OCI-LY3 (cell line): ENCODE data around the gene MTHFD2.

Experiments
- H2AFZ ChIP-seq: fragments of 200-600, 300-600 bp; shearing (Covaris generic); 2 replicates; pipeline ENCODE4 v1.6.0; 2014; ENCODE audit warnings: antibody characterized with exemption, low read depth, low read length
- H3K27ac ChIP-seq: fragments of 200-600, 300-600 bp; sonication (generic); 2 replicates; pipeline ENCODE4 v1.5.1; 2014; ENCODE audit warnings: mild to moderate bottlenecking, low read length, moderate library complexity, mixed read lengths
- H3K27me3 ChIP-seq: fragments of 200-600, 300-600 bp; sonication (generic); 2 replicates; pipeline ENCODE4 v1.6.1; 2014; ENCODE audit warnings: low read depth, low read length, mixed read lengths
- H3K36me3 ChIP-seq: fragments of 200-600, 300-600 bp; sonication (generic); replicated peaks from 2 replicates; pipeline ENCODE3; 2014; ENCODE audit warnings: low read depth, low read length, mixed read lengths
- H3K4me1 ChIP-seq: fragments of 300-600, 200-600 bp; sonication (generic); 2 replicates; pipeline ENCODE4 v1.6.1; 2014; ENCODE audit warnings: low read length, mixed read lengths
- H3K4me2 ChIP-seq: fragments of 200-600, 300-600 bp; sonication (generic); 2 replicates; pipeline ENCODE4 v1.6.1; 2014; ENCODE audit warnings: low read length, mixed read lengths
- H3K4me3 ChIP-seq: fragments of 300-600, 200-600 bp; sonication (generic); 2 replicates; pipeline ENCODE4 v1.5.1; 2014; ENCODE audit warnings: antibody characterized with exemption, mild to moderate bottlenecking, low read length, moderate library complexity
- H3K79me2 ChIP-seq: fragments of 300-600, 200-600 bp; shearing (Covaris generic); 2 replicates; pipeline ENCODE4 v1.6.1; 2014; ENCODE audit warnings: mild to moderate bottlenecking, low read length, mixed read lengths
- H3K9ac ChIP-seq: fragments of 300-600, 200-600 bp; shearing (Covaris generic); 2 replicates; pipeline ENCODE4 v1.6.0; 2014; ENCODE audit warnings: mild to moderate bottlenecking, low read length, moderate library complexity
- H3K9me3 ChIP-seq: fragments of 200-600, 300-600 bp; shearing (Covaris generic); 2 replicates; pipeline ENCODE4 v1.6.1; 2014; ENCODE audit warnings: low read length, mixed read lengths; ENCODE audit not compliant: insufficient read depth
- H4K20me1 ChIP-seq: fragments of 200-600, 300-600 bp; sonication (generic); 2 replicates; pipeline ENCODE4 v1.6.1; 2016; ENCODE audit warnings: low read length, mixed read lengths; ENCODE audit not compliant: insufficient read depth
- CTCF ChIP-seq: fragments of 200-600, 300-600 bp; sonication (generic); IDR thresholded peaks from 2 replicates; pipeline ENCODE4 v1.5.1; 2014; ENCODE audit warnings: antibody characterized with exemption, low read length, low read depth
- EZH2phosphoT487 ChIP-seq: fragments of 200-600 bp; shearing (Covaris generic); IDR thresholded peaks from 2 replicates; pipeline ENCODE4 v1.6.1; 2018; ENCODE audit warnings: antibody characterized with exemption, mixed run types, low read depth

Gene MTHFD2

GRCh38 chr2:74233648-74234047 lies 35.2 kb downstream of the MTHFD2 start:
- Histone ChIP-seq H3K9ac (no peak overlapping the region), H3K9me3 (no peaks in the 10 kb centered on the region), H4K20me1 (no peaks in the 10 kb centered on the region), H3K4me2 (no peak overlapping the region), H3K79me2 (no peaks in the 10 kb centered on the region), H3K4me1 (no peaks in the 10 kb centered on the region), H2AFZ (no peak overlapping the region), H3K36me3 (peaks cover 14% of the 10 kb centered on the region), H3K27me3 (no peaks in the 10 kb centered on the region), H3K4me3 (no peak overlapping the region), H3K27ac (no peak overlapping the region)
- no peak for TF ChIP-seq EZH2phosphoT487
- TF ChIP-seq CTCF: no peak

GRCh38 chr2:74235041-74235440 lies 36.6 kb downstream of the MTHFD2 start:
- Histone ChIP-seq H3K4me1 (no peaks in the 10 kb centered on the region), H3K9me3 (no peaks in the 10 kb centered on the region), H2AFZ (no peak overlapping the region), H3K4me3 (no peak overlapping the region), H3K27ac (no peak overlapping the region), H3K9ac (no peak overlapping the region), H4K20me1 (no peaks in the 10 kb centered on the region), H3K27me3 (no peaks in the 10 kb centered on the region), H3K79me2 (no peaks in the 10 kb centered on the region), H3K4me2 (no peak overlapping the region), H3K36me3 (peaks cover 19% of the 10 kb centered on the region)
- TF ChIP-seq EZH2phosphoT487: no peak

- no peak overlapping the region for H3K27ac ChIP-seq
- no peaks in the 10 kb centered on the region for H3K9me3 ChIP-seq
- no peaks in the 10 kb centered on the region for H4K20me1 ChIP-seq
- no peak for TF ChIP-seq EZH2phosphoT487
- no peak for TF ChIP-seq CTCF
- no peaks in the 10 kb centered on the region for H3K27me3 ChIP-seq
- no peak overlapping the region for H3K4me2 ChIP-seq
- no peak overlapping the region for H3K9ac ChIP-seq
- H2AFZ ChIP-seq: no peak overlapping the region
- no peak overlapping the region for H3K4me3 ChIP-seq
- H3K79me2 ChIP-seq: no peaks in the 10 kb centered on the region
- H3K36me3 ChIP-seq: peaks cover 14% of the 10 kb centered on the region
- no peaks in the 10 kb centered on the region for H3K4me1 ChIP-seq
These were observed 40.5 kb downstream of the MTHFD2 start for GRCh38 chr2:74238879-74239278.

GRCh38 chr2:74239346-74239745 lies 40.9 kb downstream of the MTHFD2 start:
- no peak overlapping the region for H2AFZ ChIP-seq
- no peaks in the 10 kb centered on the region for H3K9me3 ChIP-seq
- no peaks in the 10 kb centered on the region for H3K79me2 ChIP-seq
- H3K4me1 ChIP-seq: no peaks in the 10 kb centered on the region
- H3K4me2 ChIP-seq: no peak overlapping the region
- H3K4me3 ChIP-seq: no peak overlapping the region
- H4K20me1 ChIP-seq: no peaks in the 10 kb centered on the region
- TF ChIP-seq CTCF: no peak
- TF ChIP-seq EZH2phosphoT487: no peak
- H3K27ac ChIP-seq: no peak overlapping the region
- H3K9ac ChIP-seq: no peak overlapping the region
- H3K36me3 ChIP-seq: peaks cover 14% of the 10 kb centered on the region
- H3K27me3 ChIP-seq: no peaks in the 10 kb centered on the region
